ENCODE measurements around the gene CYP4V2. TPM values are rescaled to one million over a fixed set of nuclear protein-coding genes. Genes with fewer than 3 reads are reported as not detected.
A peak's percentile ranks its signal among the peaks of the same experiment; 100 is the strongest.

CYP4V2 gene
- polyA plus RNA-seq, 1 of the 3 experiments (the other 2 are of a cell fraction): 7.8 TPM

- Histone ChIP-seq H4K20me1 (ENCODE audit: insufficient read depth) (no peaks in the 10 kb centered on the region), H3K4me2 (peak overlapping the region; percentile 83), H3K36me3 (replicated peaks in 1 of 2; ENCODE audit: control insufficient read depth in 1 of 2, insufficient read depth in 2 of 2, low read length in 1 of 2) (no peaks in the 10 kb centered on the region), H3F3A (replicated peaks; ENCODE audit: insufficient read depth) (no peaks in the 10 kb centered on the region), H3K4me3 (ENCODE audit: low read depth in 2 of 2, low read length in 1 of 2) (peak overlapping the region; percentile 56 to 63), H3K4me1 (ENCODE audit: control insufficient read depth in 1 of 2, insufficient read depth in 2 of 2, low read depth in 1 of 2, low read length in 1 of 2) (peaks cover 0 to 8% of the 10 kb centered on the region in 2 experiments; a peak in 2 of 4 replicates), H2AFZ (ENCODE audit: low read depth) (peak overlapping the region; percentile 37; the same call in 1 of the 2 replicates), H3K27ac (ENCODE audit: low read depth in 2 of 2, low read length in 1 of 2) (peak overlapping the region in 1 of 2 experiments; percentile 36; a peak in 1 of 4 replicates), H3K27me3 (ENCODE audit: insufficient read depth) (0 out of 2 replicates have a peak, but pooled peaks cover 6% of the 10 kb centered on the region), H3K9ac (no peak overlapping the region), H3K9me3 (no peaks in the 10 kb centered on the region), H3K9me2 (no peaks in the 10 kb centered on the region), H3K79me2 (ENCODE audit: insufficient read depth) (no peaks in the 10 kb centered on the region)
- WGBS (ENCODE audit: low lambda C conversion rate): 24% methylated on average over 3 of the region's 54 CpGs
- DNase-seq: peak; percentile 88
- peak; percentile 76 for TF ChIP-seq GATA2 (CRISPR knock-in tag; IDR thresholded peaks at IDR 0.05)
- TF ChIP-seq, protein P1, sequence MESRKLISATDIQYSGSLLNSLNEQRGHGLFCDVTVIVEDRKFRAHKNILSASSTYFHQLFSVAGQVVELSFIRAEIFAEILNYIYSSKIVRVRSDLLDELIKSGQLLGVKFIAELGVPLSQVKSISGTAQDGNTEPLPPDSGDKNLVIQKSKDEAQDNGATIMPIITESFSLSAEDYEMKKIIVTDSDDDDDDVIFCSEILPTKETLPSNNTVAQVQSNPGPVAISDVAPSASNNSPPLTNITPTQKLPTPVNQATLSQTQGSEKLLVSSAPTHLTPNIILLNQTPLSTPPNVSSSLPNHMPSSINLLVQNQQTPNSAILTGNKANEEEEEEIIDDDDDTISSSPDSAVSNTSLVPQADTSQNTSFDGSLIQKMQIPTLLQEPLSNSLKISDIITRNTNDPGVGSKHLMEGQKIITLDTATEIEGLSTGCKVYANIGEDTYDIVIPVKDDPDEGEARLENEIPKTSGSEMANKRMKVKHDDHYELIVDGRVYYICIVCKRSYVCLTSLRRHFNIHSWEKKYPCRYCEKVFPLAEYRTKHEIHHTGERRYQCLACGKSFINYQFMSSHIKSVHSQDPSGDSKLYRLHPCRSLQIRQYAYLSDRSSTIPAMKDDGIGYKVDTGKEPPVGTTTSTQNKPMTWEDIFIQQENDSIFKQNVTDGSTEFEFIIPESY (IDR thresholded peaks at IDR 0.05; ENCODE audit: borderline replicate concordance, low read depth): no peak
- POLR2A ChIA-PET: interaction anchor here (0.9 kb wide), 1 partner anchor 105 kb away, joined by 3 read pairs; no protein-coding TSS in a partner anchor
- CTCF ChIA-PET: interaction anchor here (1.2 to 2.7 kb wide), 2 partner anchors 8 to 17 kb away, joined by 3 to 15 read pairs; no protein-coding TSS in a partner anchor
Measured at GRCh38 chr4:186144946-186145569, 46.3 kb upstream of the CYP4V2 start.

DNA sequence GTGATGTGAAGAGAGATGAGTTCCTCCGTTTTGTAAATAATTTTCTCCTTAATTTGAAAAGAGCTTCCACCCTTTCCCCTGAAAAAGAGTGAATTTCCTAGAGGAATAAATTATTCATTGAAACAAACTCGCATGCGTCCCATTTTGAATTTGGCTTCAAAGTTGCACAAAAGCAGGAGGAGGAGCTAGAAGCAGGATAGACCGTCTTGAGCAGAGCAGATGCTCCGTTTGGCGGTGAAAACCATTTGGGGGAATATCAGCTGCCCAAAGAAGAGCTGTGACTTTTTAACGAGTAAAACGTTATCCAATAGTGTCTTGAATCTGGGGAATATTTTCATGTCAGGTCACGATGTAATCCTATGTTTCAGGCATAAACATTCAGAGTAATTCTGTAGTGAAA is 44.9 kb upstream of the CYP4V2 start:
- H3K36me3 ChIP-seq (replicated peaks in 1 of 2; ENCODE audit: control insufficient read depth in 1 of 2, insufficient read depth in 2 of 2, low read length in 1 of 2): no peaks in the 10 kb centered on the region
- H3K79me2 ChIP-seq (ENCODE audit: insufficient read depth): no peaks in the 10 kb centered on the region
- TF ChIP-seq MEF2A (IDR thresholded peaks at IDR 0.05; ENCODE audit: borderline replicate concordance, low read depth): no peak
- no peak for TF ChIP-seq MXI1 (IDR thresholded peaks at IDR 0.05; ENCODE audit: low read depth, low read length)
- no peak for TF ChIP-seq YY1 (IDR thresholded peaks at IDR 0.05; ENCODE audit: low read depth)
- TF ChIP-seq, protein P1 (IDR thresholded peaks at IDR 0.05; ENCODE audit: borderline replicate concordance, low read depth): no peak
- TF ChIP-seq, protein P2, sequence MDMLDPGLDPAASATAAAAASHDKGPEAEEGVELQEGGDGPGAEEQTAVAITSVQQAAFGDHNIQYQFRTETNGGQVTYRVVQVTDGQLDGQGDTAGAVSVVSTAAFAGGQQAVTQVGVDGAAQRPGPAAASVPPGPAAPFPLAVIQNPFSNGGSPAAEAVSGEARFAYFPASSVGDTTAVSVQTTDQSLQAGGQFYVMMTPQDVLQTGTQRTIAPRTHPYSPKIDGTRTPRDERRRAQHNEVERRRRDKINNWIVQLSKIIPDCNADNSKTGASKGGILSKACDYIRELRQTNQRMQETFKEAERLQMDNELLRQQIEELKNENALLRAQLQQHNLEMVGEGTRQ (IDR thresholded peaks at IDR 0.05; ENCODE audit: borderline replicate concordance, low read depth, low read length): no peak
- TF ChIP-seq TEAD4 (IDR thresholded peaks at IDR 0.05; ENCODE audit: borderline replicate concordance, insufficient read depth): no peak
- no peak for TF ChIP-seq CHD2 (IDR thresholded peaks at IDR 0.05; ENCODE audit: low read length, partially characterized antibody)
- no peak for TF ChIP-seq NRF1 (IDR thresholded peaks at IDR 0.05; ENCODE audit: low read depth, low read length)
- no peak for TF ChIP-seq SMC3 (IDR thresholded peaks at IDR 0.05; ENCODE audit: low read depth, low read length)
- no peak for TF ChIP-seq SIN3A (IDR thresholded peaks at IDR 0.05; ENCODE audit: borderline replicate concordance, low read depth, low read length)
- no peak for TF ChIP-seq EZH2phosphoT487 (IDR thresholded peaks at IDR 0.05; ENCODE audit: borderline replicate concordance, low read depth)
- no peak for TF ChIP-seq RFX5 (IDR thresholded peaks at IDR 0.05; ENCODE audit: low read length)
- TF ChIP-seq GATA2 (CRISPR knock-in tag; IDR thresholded peaks at IDR 0.05): no peak
- no peak for TF ChIP-seq FOXM1 (IDR thresholded peaks at IDR 0.05; ENCODE audit: low read depth)
- TF ChIP-seq, protein P3, sequence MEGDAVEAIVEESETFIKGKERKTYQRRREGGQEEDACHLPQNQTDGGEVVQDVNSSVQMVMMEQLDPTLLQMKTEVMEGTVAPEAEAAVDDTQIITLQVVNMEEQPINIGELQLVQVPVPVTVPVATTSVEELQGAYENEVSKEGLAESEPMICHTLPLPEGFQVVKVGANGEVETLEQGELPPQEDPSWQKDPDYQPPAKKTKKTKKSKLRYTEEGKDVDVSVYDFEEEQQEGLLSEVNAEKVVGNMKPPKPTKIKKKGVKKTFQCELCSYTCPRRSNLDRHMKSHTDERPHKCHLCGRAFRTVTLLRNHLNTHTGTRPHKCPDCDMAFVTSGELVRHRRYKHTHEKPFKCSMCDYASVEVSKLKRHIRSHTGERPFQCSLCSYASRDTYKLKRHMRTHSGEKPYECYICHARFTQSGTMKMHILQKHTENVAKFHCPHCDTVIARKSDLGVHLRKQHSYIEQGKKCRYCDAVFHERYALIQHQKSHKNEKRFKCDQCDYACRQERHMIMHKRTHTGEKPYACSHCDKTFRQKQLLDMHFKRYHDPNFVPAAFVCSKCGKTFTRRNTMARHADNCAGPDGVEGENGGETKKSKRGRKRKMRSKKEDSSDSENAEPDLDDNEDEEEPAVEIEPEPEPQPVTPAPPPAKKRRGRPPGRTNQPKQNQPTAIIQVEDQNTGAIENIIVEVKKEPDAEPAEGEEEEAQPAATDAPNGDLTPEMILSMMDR (IDR thresholded peaks at IDR 0.05): no peak
- TF ChIP-seq RAD21 (IDR thresholded peaks at IDR 0.05; ENCODE audit: low read length): no peak
- TF ChIP-seq JUND (IDR thresholded peaks at IDR 0.05): no peak
- TF ChIP-seq POLR2AphosphoS5 (IDR thresholded peaks at IDR 0.05; ENCODE audit: low read depth, low read length): no peak
- no peak for DNase-seq
- no peak overlapping the region for H3K9ac ChIP-seq
- H2AFZ ChIP-seq (ENCODE audit: low read depth): no peak overlapping the region
- H3F3A ChIP-seq (replicated peaks; ENCODE audit: insufficient read depth): no peaks in the 10 kb centered on the region
- 91% methylated on average over 9 of the region's 9 CpGs for WGBS (ENCODE audit: low lambda C conversion rate)
- POLR2A ChIA-PET: no interaction called here
- CTCF ChIA-PET: interaction anchor here (0.9 to 2.7 kb wide), 4 partner anchors 9 to 125 kb away, joined by 3 to 15 read pairs (median 4); no protein-coding TSS in a partner anchor
- H4K20me1 ChIP-seq (ENCODE audit: insufficient read depth): no peaks in the 10 kb centered on the region
- H3K9me2 ChIP-seq: no peaks in the 10 kb centered on the region
- H3K4me3 ChIP-seq (ENCODE audit: low read depth in 2 of 2, low read length in 1 of 2): no peak overlapping the region
- H3K27ac ChIP-seq (ENCODE audit: low read depth in 2 of 2, low read length in 1 of 2): no peak overlapping the region
- 0 out of 2 replicates have a peak, but pooled peaks cover 6% of the 10 kb centered on the region for H3K27me3 ChIP-seq (ENCODE audit: insufficient read depth)
- H3K9me3 ChIP-seq: no peaks in the 10 kb centered on the region
- H3K4me2 ChIP-seq: no peak overlapping the region
- peaks cover 0 to 8% of the 10 kb centered on the region in 2 experiments; a peak in 2 of 4 replicates for H3K4me1 ChIP-seq (ENCODE audit: control insufficient read depth in 1 of 2, insufficient read depth in 2 of 2, low read depth in 1 of 2, low read length in 1 of 2)

Data from SK-N-SH (cell line).